Fibroblast of skin of back (primary cell): ENCODE measurements around the gene FBXL17.

Experiments
- DNase-seq: peaks from one replicate; pipeline ENCODE4 v3.0.0-alpha.2; 2013

FBXL17 gene

GRCh38 chr5:108238936-108239887 is 142.7 kb downstream of the FBXL17 start:
- DNase-seq, result no peak

GRCh38 chr5:108238461-108238860 is 143.4 kb downstream of the FBXL17 start:
- no peak for DNase-seq

DNA sequence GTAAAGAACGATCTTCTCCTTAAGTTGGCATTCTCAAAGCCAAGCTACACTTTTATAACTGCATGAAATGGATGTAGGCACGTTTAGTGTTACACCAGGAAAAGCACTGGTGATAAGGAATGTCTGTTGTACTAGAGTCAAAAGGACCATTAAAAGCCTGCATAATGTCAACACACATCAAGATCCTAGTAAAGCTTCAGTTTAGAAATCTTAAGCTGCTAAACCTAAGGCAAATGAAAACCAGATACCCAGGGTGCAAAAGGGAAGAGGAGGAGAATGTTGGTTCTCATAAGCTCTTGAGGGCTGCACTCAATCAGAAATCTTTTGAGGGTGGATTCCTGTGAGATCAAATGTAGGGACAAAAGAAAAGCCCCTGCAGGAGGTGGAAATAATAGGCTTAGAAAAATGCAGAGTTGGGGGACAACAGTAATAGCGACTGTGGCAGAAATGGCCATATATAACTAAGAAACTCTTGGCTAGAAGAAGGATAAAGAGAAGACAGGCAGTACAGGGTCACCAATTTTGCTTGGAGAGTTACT is 148.2 kb downstream of the FBXL17 start:
- DNase-seq, result no peak

DNA sequence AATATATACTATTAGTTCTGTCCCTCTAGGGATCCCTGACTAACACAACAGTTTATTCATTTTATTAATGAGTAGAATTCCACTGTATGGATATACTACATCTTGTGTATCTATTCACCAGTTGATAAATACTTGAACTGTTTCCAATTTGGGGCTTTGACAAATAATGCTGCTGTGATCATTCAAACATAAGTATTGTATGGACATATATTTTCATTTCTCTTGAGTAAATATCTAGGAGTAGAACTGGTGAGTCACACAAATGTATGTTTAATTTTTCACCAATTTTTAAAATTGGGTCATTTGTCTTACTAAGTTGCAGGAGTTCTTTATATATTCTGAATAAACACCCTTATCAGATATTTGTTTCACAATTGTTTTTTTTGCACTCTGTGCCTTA is 149.1 kb downstream of the FBXL17 start:
- peak; percentile 15 for DNase-seq

GRCh38 chr5:108222011-108222410 is 159.9 kb downstream of the FBXL17 start:
- no peak for DNase-seq

GRCh38 chr5:108220834-108221233 is 161.1 kb downstream of the FBXL17 start:
- DNase-seq, result no peak

GRCh38 chr5:108216890-108217289 is 165.0 kb downstream of the FBXL17 start:
- DNase-seq, result peak; percentile 67

GRCh38 chr5:108214857-108215256 is 167.0 kb downstream of the FBXL17 start:
- no peak for DNase-seq

DNA sequence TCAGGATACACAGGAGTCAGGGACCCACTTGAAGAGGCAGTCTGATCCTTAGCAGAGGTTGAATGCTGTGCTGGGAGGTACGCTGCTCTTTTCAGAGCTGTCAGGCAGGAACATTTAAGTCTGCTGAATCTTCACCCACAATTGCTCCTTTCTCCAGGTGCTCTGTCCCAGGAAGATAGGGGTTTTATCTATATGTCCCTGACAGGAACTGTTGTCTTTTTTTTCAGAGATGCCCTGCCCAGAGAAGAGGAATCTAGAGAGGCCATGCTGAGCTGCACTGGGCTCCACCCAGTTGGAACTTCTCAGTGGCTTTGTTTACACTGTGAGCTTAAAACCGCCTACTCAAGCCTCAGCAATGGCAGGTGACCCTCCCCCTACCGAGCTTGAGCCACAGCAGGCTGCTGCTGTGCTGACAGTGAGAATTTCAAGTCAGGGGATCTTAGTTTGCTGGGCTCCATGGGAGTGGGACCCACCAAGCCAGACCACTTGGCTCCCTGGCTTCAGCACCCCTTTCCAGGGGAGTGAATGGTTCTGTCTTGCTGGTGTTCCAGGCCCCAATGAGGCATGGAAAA is 169.0 kb downstream of the FBXL17 start:
- DNase-seq, result peak; percentile 34

DNA sequence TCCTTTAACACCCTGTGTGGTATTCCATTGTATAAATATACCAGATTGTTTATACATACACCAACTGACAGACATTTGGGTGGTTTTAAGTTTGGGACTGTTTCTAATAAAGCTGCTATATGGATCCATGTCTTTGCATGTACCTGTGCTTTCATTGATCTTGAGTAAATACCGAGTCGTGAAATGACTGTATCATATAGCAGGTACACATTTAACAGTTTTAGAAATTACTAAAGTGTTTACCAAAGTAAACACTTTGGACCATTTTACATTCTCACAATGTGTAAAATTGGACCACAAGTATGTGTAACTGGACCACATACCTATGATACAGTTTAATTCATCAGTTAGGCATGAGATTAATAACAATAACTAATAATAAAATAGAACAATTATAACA is 175.2 kb downstream of the FBXL17 start:
- no peak for DNase-seq

- no peak for DNase-seq
These were observed 180.2 kb downstream of the FBXL17 start for GRCh38 chr5:108201721-108202120.

DNA sequence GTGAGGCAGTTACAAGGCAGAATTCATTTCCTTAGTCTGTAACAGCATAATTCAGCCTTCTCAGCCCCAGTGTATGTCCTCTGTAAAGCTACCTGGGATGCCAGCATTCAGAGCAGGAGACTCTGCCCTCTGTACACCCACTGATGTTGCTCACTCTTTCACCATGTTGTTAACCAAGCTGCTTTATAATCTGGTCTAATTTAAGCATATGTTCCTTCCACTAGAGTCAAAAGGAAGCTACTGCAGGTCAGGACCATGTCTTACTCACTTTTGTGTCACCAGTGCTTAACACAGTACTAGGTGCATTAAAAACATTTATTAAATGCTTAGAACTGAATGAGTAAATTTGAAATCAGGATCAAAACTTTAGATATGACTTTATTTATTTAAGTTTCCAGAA is 185.6 kb downstream of the FBXL17 start:
- DNase-seq, result no peak

- DNase-seq, result peak; percentile 87
These were observed 188.7 kb downstream of the FBXL17 start for GRCh38 chr5:108193021-108193795.

DNA sequence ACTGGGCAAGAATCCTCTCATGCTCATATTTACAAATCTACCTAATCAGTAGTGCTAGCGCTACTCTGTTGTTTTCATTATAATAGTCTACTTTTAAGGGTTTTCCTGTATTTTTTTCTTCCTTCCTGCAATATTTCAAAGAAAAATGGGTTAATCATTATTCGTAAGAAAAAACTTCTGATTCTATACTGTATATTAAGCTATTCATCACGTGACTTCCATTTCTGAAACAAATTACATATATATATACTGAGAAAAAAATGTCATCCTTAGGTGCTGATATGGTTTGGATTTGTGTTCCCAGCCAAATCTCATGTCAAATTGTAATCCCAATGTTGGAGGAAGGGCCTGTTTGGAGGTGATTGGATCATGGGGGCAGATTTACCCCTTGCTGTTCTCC is 197.0 kb downstream of the FBXL17 start:
- no peak for DNase-seq

- DNase-seq, result no peak
These were observed 199.9 kb downstream of the FBXL17 start for GRCh38 chr5:108181975-108182374.

- no peak for DNase-seq
These were observed 207.6 kb downstream of the FBXL17 start for GRCh38 chr5:108174286-108174685.

DNA sequence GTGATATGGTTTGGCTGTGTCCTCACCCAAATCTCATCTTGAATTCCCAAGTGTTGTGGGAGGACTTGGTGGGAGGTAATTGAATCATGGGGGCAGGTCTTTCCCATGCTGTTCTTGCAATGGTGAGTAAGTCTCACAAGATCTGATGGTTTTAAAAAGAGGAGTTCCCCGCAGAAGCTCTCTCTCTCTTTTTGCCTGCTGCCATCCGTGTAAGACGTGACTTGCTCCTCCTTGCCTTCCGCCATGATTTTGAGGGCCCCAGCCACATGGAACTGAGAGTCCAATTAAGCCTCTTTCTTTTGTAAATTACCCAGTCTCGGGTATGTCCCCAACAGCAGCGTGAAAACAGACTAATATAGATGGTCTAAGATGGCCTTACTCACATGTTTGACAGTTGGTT is 210.1 kb downstream of the FBXL17 start:
- no peak for DNase-seq

DNA sequence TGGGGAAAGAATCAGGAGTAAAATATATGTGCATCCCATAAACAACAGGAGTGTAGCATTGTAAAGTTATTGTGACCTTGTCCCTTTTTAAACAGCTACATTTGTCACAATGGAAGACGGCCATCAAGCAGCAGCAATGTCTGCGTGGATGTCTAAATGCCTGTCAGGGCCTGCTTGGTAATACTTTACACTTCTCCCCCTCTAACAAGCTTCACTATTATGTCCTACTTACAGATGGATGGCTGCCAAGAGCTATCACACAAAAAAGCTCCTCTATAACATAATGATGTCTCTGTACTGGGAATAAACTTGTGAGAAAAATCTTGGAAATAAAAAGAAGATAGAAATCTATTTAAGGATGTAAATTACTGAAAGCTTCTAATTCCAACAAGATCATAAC is 213.0 kb downstream of the FBXL17 start:
- no peak for DNase-seq

DNA sequence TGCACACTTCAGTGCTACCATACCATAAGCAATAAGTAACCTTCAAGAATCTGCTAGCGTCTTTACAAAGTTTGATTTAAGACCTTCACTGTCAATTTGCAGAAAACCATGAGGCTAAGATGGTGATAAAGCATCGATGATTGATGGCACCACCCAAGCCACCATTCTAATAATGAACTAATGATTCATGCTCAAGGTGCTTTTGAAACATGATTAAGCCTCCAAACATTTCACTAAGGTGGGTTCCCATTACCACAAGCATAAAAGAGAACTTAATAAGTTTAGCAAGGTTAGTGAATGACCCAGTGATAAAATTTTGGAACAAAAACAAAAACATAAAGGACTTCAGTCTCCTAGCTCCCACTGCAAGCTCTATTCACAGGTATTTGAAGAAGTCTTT is 214.7 kb downstream of the FBXL17 start:
- DNase-seq, result no peak

GRCh38 chr5:108164574-108164973 is 217.3 kb downstream of the FBXL17 start:
- DNase-seq, result no peak

DNA sequence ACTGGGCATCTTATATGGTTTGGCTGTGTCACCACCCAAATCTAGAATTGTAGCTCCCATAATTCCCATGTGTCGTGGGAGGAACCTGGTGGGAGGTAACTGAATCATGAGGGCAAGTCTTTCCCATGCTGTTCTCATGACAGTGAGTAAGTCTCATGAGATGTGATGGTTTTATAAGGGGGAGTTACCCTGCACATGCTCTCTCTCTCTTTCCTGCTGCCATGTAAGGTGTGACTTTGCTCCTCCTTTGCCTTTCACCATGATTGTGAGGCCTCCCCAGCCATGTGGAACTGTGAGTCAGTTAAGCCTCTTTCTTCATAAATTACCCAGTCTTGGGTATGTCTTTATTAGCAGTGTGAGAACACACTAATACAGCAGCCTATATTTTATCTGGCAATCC is 229.0 kb downstream of the FBXL17 start:
- peak; percentile 3 for DNase-seq

DNA sequence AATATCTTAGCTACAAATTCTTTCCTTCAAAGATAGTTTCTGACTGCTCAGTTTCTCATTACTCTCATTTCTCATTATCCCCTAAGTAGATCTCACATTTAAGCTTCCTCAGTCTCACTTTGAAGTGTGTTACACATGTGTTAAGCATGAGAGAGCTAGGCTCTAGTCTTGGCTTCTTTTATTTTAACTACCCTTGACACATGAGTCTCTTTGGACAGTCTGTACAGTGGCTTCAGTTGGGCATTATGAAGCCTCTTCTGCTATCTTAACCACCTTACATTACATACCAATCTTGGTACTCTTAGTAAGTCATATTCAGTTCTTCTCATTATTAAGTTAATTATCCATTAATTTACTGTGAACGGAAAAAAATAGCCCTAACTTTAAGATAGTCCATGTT is 232.5 kb downstream of the FBXL17 start:
- no peak for DNase-seq

DNA sequence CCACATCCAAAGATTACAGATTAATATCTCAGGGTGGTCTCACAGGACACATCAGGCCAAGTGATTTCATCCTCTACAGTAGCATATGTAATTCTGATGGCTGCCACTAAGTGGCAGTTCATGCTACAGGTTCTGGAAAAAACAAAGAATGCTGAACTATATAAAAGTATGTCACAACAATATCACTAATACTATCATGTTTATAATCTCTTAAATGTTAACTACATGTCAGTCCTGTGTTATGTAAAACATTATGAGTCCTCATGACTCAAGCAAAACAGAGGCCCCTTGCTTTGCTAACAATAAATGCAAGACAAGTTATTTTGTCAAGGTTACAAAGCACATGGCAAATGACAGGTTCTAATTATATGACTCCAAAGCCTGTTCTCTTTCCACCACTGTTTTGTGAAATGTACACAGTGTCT is 233.2 kb downstream of the FBXL17 start:
- peak; percentile 32 for DNase-seq
